Measurements from ENCODE around the gene IFT27.

GRCh38 chr22:36776722-36777121 is 803 bp upstream of the IFT27 start:
- TF ChIP-seq CTCF (IDR thresholded peaks at IDR 0.05; ENCODE audit: insufficient read depth, low read length) (no peak), POLR2AphosphoS5 (IDR thresholded peaks at IDR 0.05; ENCODE audit: low read depth) (no peak)

Data from HL-60 (cell line).